Measurements from ENCODE around the gene SIM1.

The SIM1 gene

DNA sequence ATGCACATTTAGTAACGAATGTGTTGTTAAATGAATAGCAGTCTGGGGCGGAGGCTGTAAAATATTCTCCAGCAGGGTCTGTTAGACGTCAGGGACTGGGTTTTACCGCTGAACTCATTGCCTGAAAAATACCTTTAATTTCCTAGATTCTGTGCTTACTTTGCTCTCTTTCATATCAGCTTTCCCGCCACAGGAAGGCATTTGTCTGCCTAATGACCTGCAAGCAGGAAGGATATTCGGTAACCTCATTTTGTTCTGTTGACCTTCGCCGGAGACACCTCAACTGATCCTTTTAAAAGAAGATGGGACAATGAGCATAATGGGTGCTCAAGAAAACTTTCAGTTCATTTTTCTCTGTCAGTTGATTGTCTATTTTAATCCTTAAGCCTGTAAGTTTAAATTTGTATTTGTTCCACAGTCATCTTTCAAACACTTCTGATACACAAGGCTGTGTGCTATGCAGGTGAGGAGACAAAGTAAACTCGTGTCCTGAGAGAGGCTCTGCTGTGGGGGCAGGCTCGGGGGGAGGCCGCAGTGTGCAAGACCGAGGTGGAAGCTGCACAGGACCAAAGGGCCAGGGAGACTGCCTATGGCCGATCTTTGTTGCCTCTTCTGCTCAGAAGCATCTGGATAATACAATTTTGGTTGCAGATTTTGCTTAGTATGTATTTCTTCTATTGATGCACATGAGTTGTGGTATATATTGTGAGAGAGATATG, 27.4 kb upstream of the SIM1 start:
- TF ChIP-seq POLR2AphosphoS5 (IDR thresholded peaks at IDR 0.05; ENCODE audit: low read depth) (no peak), SPI1 (IDR thresholded peaks at IDR 0.05; ENCODE audit: borderline replicate concordance, low read depth) (no peak), GABPA (IDR thresholded peaks at IDR 0.05; ENCODE audit: low read depth) (no peak)
- TF ChIP-seq, protein P1, sequence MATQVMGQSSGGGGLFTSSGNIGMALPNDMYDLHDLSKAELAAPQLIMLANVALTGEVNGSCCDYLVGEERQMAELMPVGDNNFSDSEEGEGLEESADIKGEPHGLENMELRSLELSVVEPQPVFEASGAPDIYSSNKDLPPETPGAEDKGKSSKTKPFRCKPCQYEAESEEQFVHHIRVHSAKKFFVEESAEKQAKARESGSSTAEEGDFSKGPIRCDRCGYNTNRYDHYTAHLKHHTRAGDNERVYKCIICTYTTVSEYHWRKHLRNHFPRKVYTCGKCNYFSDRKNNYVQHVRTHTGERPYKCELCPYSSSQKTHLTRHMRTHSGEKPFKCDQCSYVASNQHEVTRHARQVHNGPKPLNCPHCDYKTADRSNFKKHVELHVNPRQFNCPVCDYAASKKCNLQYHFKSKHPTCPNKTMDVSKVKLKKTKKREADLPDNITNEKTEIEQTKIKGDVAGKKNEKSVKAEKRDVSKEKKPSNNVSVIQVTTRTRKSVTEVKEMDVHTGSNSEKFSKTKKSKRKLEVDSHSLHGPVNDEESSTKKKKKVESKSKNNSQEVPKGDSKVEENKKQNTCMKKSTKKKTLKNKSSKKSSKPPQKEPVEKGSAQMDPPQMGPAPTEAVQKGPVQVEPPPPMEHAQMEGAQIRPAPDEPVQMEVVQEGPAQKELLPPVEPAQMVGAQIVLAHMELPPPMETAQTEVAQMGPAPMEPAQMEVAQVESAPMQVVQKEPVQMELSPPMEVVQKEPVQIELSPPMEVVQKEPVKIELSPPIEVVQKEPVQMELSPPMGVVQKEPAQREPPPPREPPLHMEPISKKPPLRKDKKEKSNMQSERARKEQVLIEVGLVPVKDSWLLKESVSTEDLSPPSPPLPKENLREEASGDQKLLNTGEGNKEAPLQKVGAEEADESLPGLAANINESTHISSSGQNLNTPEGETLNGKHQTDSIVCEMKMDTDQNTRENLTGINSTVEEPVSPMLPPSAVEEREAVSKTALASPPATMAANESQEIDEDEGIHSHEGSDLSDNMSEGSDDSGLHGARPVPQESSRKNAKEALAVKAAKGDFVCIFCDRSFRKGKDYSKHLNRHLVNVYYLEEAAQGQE (IDR thresholded peaks at IDR 0.05; ENCODE audit: insufficient replicate concordance, low read depth), result no peak
- TF ChIP-seq, protein P2, sequence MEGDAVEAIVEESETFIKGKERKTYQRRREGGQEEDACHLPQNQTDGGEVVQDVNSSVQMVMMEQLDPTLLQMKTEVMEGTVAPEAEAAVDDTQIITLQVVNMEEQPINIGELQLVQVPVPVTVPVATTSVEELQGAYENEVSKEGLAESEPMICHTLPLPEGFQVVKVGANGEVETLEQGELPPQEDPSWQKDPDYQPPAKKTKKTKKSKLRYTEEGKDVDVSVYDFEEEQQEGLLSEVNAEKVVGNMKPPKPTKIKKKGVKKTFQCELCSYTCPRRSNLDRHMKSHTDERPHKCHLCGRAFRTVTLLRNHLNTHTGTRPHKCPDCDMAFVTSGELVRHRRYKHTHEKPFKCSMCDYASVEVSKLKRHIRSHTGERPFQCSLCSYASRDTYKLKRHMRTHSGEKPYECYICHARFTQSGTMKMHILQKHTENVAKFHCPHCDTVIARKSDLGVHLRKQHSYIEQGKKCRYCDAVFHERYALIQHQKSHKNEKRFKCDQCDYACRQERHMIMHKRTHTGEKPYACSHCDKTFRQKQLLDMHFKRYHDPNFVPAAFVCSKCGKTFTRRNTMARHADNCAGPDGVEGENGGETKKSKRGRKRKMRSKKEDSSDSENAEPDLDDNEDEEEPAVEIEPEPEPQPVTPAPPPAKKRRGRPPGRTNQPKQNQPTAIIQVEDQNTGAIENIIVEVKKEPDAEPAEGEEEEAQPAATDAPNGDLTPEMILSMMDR (IDR thresholded peaks at IDR 0.05; ENCODE audit: insufficient read depth, low read length), result no peak
- no peak for DNase-seq (ENCODE audit: low read depth in 1 of 2, low spot score in 1 of 2)
- H3K27ac ChIP-seq (replicated peaks), result no peak overlapping the region

DNA sequence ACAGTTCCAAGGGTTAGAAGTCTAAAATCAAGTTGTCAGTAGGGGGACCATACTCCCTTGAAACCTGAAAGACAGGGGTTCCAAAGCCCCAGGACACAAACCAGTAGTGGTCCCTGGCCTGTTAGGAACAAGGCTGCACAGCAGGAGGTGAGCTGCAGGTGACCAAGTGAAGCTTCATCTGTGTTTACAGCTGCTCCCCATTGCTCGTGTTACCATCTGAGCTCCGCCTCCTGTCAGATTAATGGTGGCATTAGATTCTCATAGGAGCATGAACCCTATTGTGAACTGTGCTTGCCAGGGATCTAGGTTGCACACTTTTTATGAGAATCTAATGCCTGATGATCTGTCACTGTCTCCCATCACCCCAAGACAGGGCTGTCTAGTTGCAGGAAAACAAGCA, 25.3 kb upstream of the SIM1 start:
- peaks cover 4% of the 10 kb centered on the region for H3K27me3 ChIP-seq (ENCODE audit: insufficient read depth, poor library complexity, severe bottlenecking)
- H3K27ac ChIP-seq (replicated peaks), result no peak overlapping the region
- no peak for DNase-seq (ENCODE audit: low read depth in 1 of 2, low spot score in 1 of 2)
- TF ChIP-seq SPI1 (IDR thresholded peaks at IDR 0.05; ENCODE audit: borderline replicate concordance, low read depth) (no peak), GABPA (IDR thresholded peaks at IDR 0.05; ENCODE audit: low read depth) (no peak), POLR2AphosphoS5 (IDR thresholded peaks at IDR 0.05; ENCODE audit: low read depth) (no peak)
- TF ChIP-seq, protein P1 (IDR thresholded peaks at IDR 0.05; ENCODE audit: insufficient replicate concordance, low read depth), result no peak
- TF ChIP-seq, protein P2 (IDR thresholded peaks at IDR 0.05; ENCODE audit: insufficient read depth, low read length), result no peak
- no peak overlapping the region for H3K4me3 ChIP-seq (replicated peaks; ENCODE audit: insufficient read depth, low read length)

More for the DNA sequence above, 27.4 kb upstream of the SIM1 start:
- Histone ChIP-seq H3K4me3 (replicated peaks; ENCODE audit: insufficient read depth, low read length) (no peak overlapping the region), H3K27me3 (ENCODE audit: insufficient read depth, poor library complexity, severe bottlenecking) (peaks cover 4% of the 10 kb centered on the region)

DNA sequence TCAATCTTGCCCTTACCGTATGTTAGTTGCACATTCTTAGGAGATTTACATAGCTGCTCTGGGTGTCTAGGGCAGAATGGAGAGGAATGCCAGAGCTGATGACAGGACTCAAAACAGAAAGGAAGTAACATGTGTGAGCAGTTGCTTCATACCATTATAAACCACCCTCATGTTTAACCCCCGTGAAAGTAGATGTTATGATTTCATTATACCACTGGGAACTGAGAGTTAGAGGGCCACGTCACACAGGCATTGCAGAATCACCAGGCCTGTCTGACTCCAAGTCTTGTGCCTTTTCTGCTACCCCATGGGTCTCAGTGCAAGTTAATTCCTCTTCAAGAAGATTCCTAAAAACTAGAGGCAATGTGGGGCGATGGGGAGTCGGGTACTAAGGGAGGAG, 23.5 kb upstream of the SIM1 start:
- Histone ChIP-seq H3K4me3 (replicated peaks; ENCODE audit: insufficient read depth, low read length) (no peak overlapping the region), H3K27me3 (ENCODE audit: insufficient read depth, poor library complexity, severe bottlenecking) (peaks cover 4% of the 10 kb centered on the region), H3K27ac (replicated peaks) (no peak overlapping the region)
- DNase-seq (ENCODE audit: low read depth in 1 of 2, low spot score in 1 of 2), result no peak
- TF ChIP-seq GABPA (IDR thresholded peaks at IDR 0.05; ENCODE audit: low read depth) (no peak), SPI1 (IDR thresholded peaks at IDR 0.05; ENCODE audit: borderline replicate concordance, low read depth) (no peak), POLR2AphosphoS5 (IDR thresholded peaks at IDR 0.05; ENCODE audit: low read depth) (no peak)
- TF ChIP-seq, protein P1 (IDR thresholded peaks at IDR 0.05; ENCODE audit: insufficient replicate concordance, low read depth), result no peak
- TF ChIP-seq, protein P2 (IDR thresholded peaks at IDR 0.05; ENCODE audit: insufficient read depth, low read length), result no peak

Measured in HL-60 (cell line).